Urinary bladder (tissue), 4 donors: Measurements from ENCODE around the gene PRRC2B. TPM values are rescaled to one million over a fixed set of nuclear protein-coding genes. Genes with fewer than 3 reads are reported as not detected.
"Not testable (repeated sequence)": the region's sequence is repeated elsewhere in the genome, so short reads cannot be mapped to it uniquely, and the experiment has no call there.

Experiments
- DNase-seq: peaks from one replicate; pipeline ENCODE4 v3.0.0-alpha.2; 2015; ENCODE audit errors: extremely low spot score
- H3K27ac ChIP-seq: one replicate; pipeline ENCODE4 v1.5.1; 2013; ENCODE audit warnings: low read depth, mild to moderate bottlenecking, moderate library complexity
- H3K36me3 ChIP-seq: one replicate; pipeline ENCODE4 v1.6.1; 2013; ENCODE audit warnings: mild to moderate bottlenecking, moderate library complexity; ENCODE audit not compliant: insufficient read depth
- H3K4me1 ChIP-seq: one replicate; pipeline ENCODE4 v1.6.1; 2013; ENCODE audit warnings: mild to moderate bottlenecking, moderate library complexity; ENCODE audit not compliant: insufficient read depth
- H3K4me3 ChIP-seq: one replicate; pipeline ENCODE4 v1.5.1; 2013; ENCODE audit warnings: low read depth, low read length
- WGBS: extraction: QIAGEN DNeasy Blood & Tissue Kit; methylation state at CpG from one replicate; pipeline ENCODE4 v1.1.7; 2013; 5-methylcytosine and 5-hydroxymethylcytosine counted together
- polyA plus RNA-seq: library from polyadenylated mRNA; stranded (reverse); fragments of 200-250 nt; gene quantifications from one replicate; pipeline ENCODE4 v1.2.3, GENCODE V29; 2013
- total RNA-seq: library from RNA; depleted of rRNA; stranded (reverse); fragments of >200 nt; gene quantifications from one replicate; pipeline ENCODE4 v1.2.3, GENCODE V29; 2014
- donor health status: healthy with polysubstance abuse.
- donor health status: healthy.

PRRC2B gene
- total and polyA plus RNA-seq, 2 donors: 78.7 to 82.3 TPM

- DNase-seq: no peak
- Histone ChIP-seq H3K36me3 (no peaks in the 10 kb centered on the region), H3K4me1 (no peaks in the 10 kb centered on the region), H3K4me3 (no peak overlapping the region), H3K27ac (no peak overlapping the region)
- 71% methylated on average over 13 of the region's 13 CpGs for WGBS
These were observed 73.5 kb downstream of the PRRC2B start for GRCh38 chr9:131467214-131467935.

GRCh38 chr9:131468031-131468430, 74.1 kb downstream of the PRRC2B start:
- Histone ChIP-seq H3K4me1 (no peaks in the 10 kb centered on the region), H3K4me3 (no peak overlapping the region), H3K27ac (no peak overlapping the region), H3K36me3 (no peaks in the 10 kb centered on the region)
- WGBS: 87% methylated on average over 4 of the region's 4 CpGs
- no peak for DNase-seq

GRCh38 chr9:131469356-131469755, 75.5 kb downstream of the PRRC2B start:
- no peak for DNase-seq
- Histone ChIP-seq H3K4me1 (no peaks in the 10 kb centered on the region), H3K27ac (no peak overlapping the region), H3K4me3 (no peak overlapping the region), H3K36me3 (peaks cover under 1% of the 10 kb centered on the region)
- WGBS: 93% methylated on average over 6 of the region's 6 CpGs

GRCh38 chr9:131469951-131470350, 76.1 kb downstream of the PRRC2B start:
- WGBS: 95% methylated on average over 16 of the region's 16 CpGs
- Histone ChIP-seq H3K36me3 (peaks cover 4% of the 10 kb centered on the region), H3K27ac (no peak overlapping the region), H3K4me3 (no peak overlapping the region), H3K4me1 (no peaks in the 10 kb centered on the region)
- no peak for DNase-seq

GRCh38 chr9:131470581-131470991, 76.7 kb downstream of the PRRC2B start:
- Histone ChIP-seq H3K27ac (no peak overlapping the region), H3K36me3 (peaks cover 6% of the 10 kb centered on the region), H3K4me3 (no peak overlapping the region), H3K4me1 (no peaks in the 10 kb centered on the region)
- no peak for DNase-seq
- 97% methylated on average over 12 of the region's 12 CpGs for WGBS

- H3K4me3 ChIP-seq, H3K27ac ChIP-seq, DNase-seq, H3K4me1 ChIP-seq: not testable (repeated sequence)
- 97% methylated on average over 5 of the region's 5 CpGs for WGBS
- peaks cover 12% of the 10 kb centered on the region for H3K36me3 ChIP-seq
These were observed 78.2 kb downstream of the PRRC2B start for GRCh38 chr9:131472085-131472484.

- H3K4me1 ChIP-seq: no peaks in the 10 kb centered on the region
- 97% methylated on average over 9 of the region's 9 CpGs for WGBS
- no peak for DNase-seq
- no peak overlapping the region for H3K27ac ChIP-seq
- H3K36me3 ChIP-seq: peaks cover 12% of the 10 kb centered on the region
- no peak overlapping the region for H3K4me3 ChIP-seq
These were observed 79.5 kb downstream of the PRRC2B start for GRCh38 chr9:131473198-131473885.

- no peak overlapping the region for H3K27ac ChIP-seq
- H3K36me3 ChIP-seq: peaks cover 12% of the 10 kb centered on the region
- H3K4me1 ChIP-seq: no peaks in the 10 kb centered on the region
- 84% methylated on average over 10 of the region's 10 CpGs for WGBS
- no peak for DNase-seq
- H3K4me3 ChIP-seq: no peak overlapping the region
These were observed 80.0 kb downstream of the PRRC2B start for GRCh38 chr9:131473891-131474290.

GRCh38 chr9:131474711-131475110, 80.8 kb downstream of the PRRC2B start:
- 90% methylated on average over 16 of the region's 16 CpGs for WGBS
- H3K4me3 ChIP-seq: no peak overlapping the region
- no peak for DNase-seq
- H3K4me1 ChIP-seq: no peaks in the 10 kb centered on the region
- peaks cover 15% of the 10 kb centered on the region for H3K36me3 ChIP-seq
- no peak overlapping the region for H3K27ac ChIP-seq

GRCh38 chr9:131475111-131475955, 81.4 kb downstream of the PRRC2B start:
- no peak overlapping the region for H3K4me3 ChIP-seq
- H3K36me3 ChIP-seq: peaks cover 15% of the 10 kb centered on the region
- no peak for DNase-seq
- H3K27ac ChIP-seq: no peak overlapping the region
- 93% methylated on average over 46 of the region's 46 CpGs for WGBS
- no peaks in the 10 kb centered on the region for H3K4me1 ChIP-seq

GRCh38 chr9:131475956-131476776, 82.3 kb downstream of the PRRC2B start:
- no peak for DNase-seq
- no peak overlapping the region for H3K27ac ChIP-seq
- H3K4me1 ChIP-seq: no peaks in the 10 kb centered on the region
- 89% methylated on average over 40 of the region's 40 CpGs for WGBS
- H3K36me3 ChIP-seq: peaks cover 15% of the 10 kb centered on the region
- no peak overlapping the region for H3K4me3 ChIP-seq

- Histone ChIP-seq H3K27ac (no peak overlapping the region), H3K36me3 (peaks cover 15% of the 10 kb centered on the region), H3K4me1 (no peaks in the 10 kb centered on the region), H3K4me3 (no peak overlapping the region)
- 89% methylated on average over 18 of the region's 18 CpGs for WGBS
- no peak for DNase-seq
These were observed 83.0 kb downstream of the PRRC2B start for GRCh38 chr9:131476777-131477345.

GRCh38 chr9:131477367-131477766, 83.5 kb downstream of the PRRC2B start:
- no peak for DNase-seq
- H3K4me1 ChIP-seq: no peaks in the 10 kb centered on the region
- H3K27ac ChIP-seq: no peak overlapping the region
- WGBS: 82% methylated on average over 11 of the region's 11 CpGs
- peaks cover 15% of the 10 kb centered on the region for H3K36me3 ChIP-seq
- H3K4me3 ChIP-seq: no peak overlapping the region
